H9 (cell line): Measurements from ENCODE around the gene MAML3. TPM values are rescaled to one million over a fixed set of nuclear protein-coding genes. Genes with fewer than 3 reads are reported as not detected.

Experiments used
- DNase-seq: peaks from one replicate; pipeline ENCODE4 v3.0.0-alpha.2; 2017
- H2AFZ ChIP-seq: one replicate; pipeline ENCODE4 v1.6.1; 2013; ENCODE audit warnings: mild to moderate bottlenecking, low read length, control low read depth, moderate library complexity
- H2AK5ac ChIP-seq: 2 replicates; pipeline ENCODE4 v1.6.1; 2013; ENCODE audit warnings: low read length, control low read depth, mixed read lengths; ENCODE audit not compliant: insufficient read length
- H2BK120ac ChIP-seq: one replicate; pipeline ENCODE4 v1.6.1; 2013; ENCODE audit warnings: low read depth, mild to moderate bottlenecking, low read length, control low read depth, inconsistent platforms; ENCODE audit not compliant: poor library complexity, severe bottlenecking
- H2BK12ac ChIP-seq: 2 replicates; pipeline ENCODE4 v1.6.1; 2013; ENCODE audit warnings: low read length, control low read depth, mixed read lengths, low read depth; ENCODE audit not compliant: insufficient read length
- H2BK15ac ChIP-seq: 2 replicates; pipeline ENCODE4 v1.6.1; 2013; ENCODE audit warnings: low read depth, low read length, control low read depth
- H2BK20ac ChIP-seq: one replicate; pipeline ENCODE4 v1.6.1; 2013; ENCODE audit warnings: low read depth, mild to moderate bottlenecking, low read length, control low read depth, inconsistent platforms; ENCODE audit not compliant: poor library complexity, severe bottlenecking
- H2BK5ac ChIP-seq: 2 replicates; pipeline ENCODE4 v1.6.1; 2013; ENCODE audit warnings: low read length, control low read depth, mixed read lengths; ENCODE audit not compliant: insufficient read length
- H3K14ac ChIP-seq: 2 replicates; pipeline ENCODE4 v1.6.1; 2013; ENCODE audit warnings: low read length, control low read depth; ENCODE audit not compliant: insufficient read depth
- H3K18ac ChIP-seq: 2 replicates; pipeline ENCODE4 v1.6.1; 2013; ENCODE audit warnings: low read depth, mild to moderate bottlenecking, mixed read lengths, low read length, control low read depth; ENCODE audit not compliant: insufficient read length
- H3K23ac ChIP-seq: 2 replicates; pipeline ENCODE4 v1.6.1; 2013; ENCODE audit warnings: low read length, control low read depth, mixed read lengths, low read depth; ENCODE audit not compliant: insufficient read length
- H3K23me2 ChIP-seq: 2 replicates; pipeline ENCODE4 v1.6.1; 2013; ENCODE audit warnings: low read depth, mild to moderate bottlenecking, mixed read lengths, low read length, control low read depth; ENCODE audit not compliant: insufficient read length, poor library complexity, severe bottlenecking
- H3K27ac ChIP-seq: 2 replicates; pipeline ENCODE4 v1.5.1; 2013; ENCODE audit warnings: low read length, control low read depth, mixed read lengths, low read depth; ENCODE audit not compliant: insufficient read length
- H3K27me3 ChIP-seq: 2 replicates; pipeline ENCODE4 v1.6.1; 2013; ENCODE audit warnings: low read length, control low read depth, inconsistent platforms; ENCODE audit not compliant: insufficient read depth
- H3K4ac ChIP-seq: 2 replicates; pipeline ENCODE4 v1.6.1; 2013; ENCODE audit warnings: low read depth, mild to moderate bottlenecking, control low read depth, inconsistent platforms, low read length, moderate library complexity
- H3K4me1 ChIP-seq: 2 replicates; pipeline ENCODE4 v1.6.1; 2013; ENCODE audit warnings: low read length, control low read depth, inconsistent platforms; ENCODE audit not compliant: insufficient read depth
- H3K4me2 ChIP-seq: 2 replicates; pipeline ENCODE4 v1.6.1; 2013; ENCODE audit warnings: low read length, control low read depth, mixed read lengths; ENCODE audit not compliant: insufficient read length, insufficient read depth
- H3K56ac ChIP-seq: 2 replicates; pipeline ENCODE4 v1.6.1; 2013; ENCODE audit warnings: low read depth, mild to moderate bottlenecking, mixed read lengths, low read length, control low read depth; ENCODE audit not compliant: insufficient read length
- H3K79me1 ChIP-seq: 2 replicates; pipeline ENCODE4 v1.6.1; 2013; ENCODE audit warnings: low read depth, mild to moderate bottlenecking, moderate library complexity, low read length, control low read depth, inconsistent platforms; ENCODE audit not compliant: insufficient read depth, poor library complexity, severe bottlenecking
- H3K79me2 ChIP-seq: 2 replicates; pipeline ENCODE4 v1.6.1; 2013; ENCODE audit warnings: low read length, control low read depth, inconsistent platforms; ENCODE audit not compliant: insufficient read depth
- H3K9ac ChIP-seq: 2 replicates; pipeline ENCODE4 v1.6.1; 2013; ENCODE audit warnings: low read length, control low read depth, mixed read lengths; ENCODE audit not compliant: insufficient read length; ENCODE audit errors: extremely low read depth
- H3K9me3 ChIP-seq: one replicate; pipeline ENCODE4 v1.6.1; 2013; ENCODE audit warnings: low read depth, low read length, inconsistent platforms; ENCODE audit not compliant: control insufficient read depth
- H3T11ph ChIP-seq: one replicate; pipeline ENCODE4 v1.6.1; 2013; ENCODE audit warnings: mild to moderate bottlenecking, low read length, control low read depth, inconsistent platforms
- H4K20me1 ChIP-seq: one replicate; pipeline ENCODE4 v1.6.1; 2013; ENCODE audit not compliant: control insufficient read depth, insufficient read length, insufficient read depth
- H4K5ac ChIP-seq: 2 replicates; pipeline ENCODE4 v1.6.1; 2013; ENCODE audit warnings: low read depth, mild to moderate bottlenecking, mixed read lengths, low read length, control low read depth; ENCODE audit not compliant: insufficient read length
- H4K8ac ChIP-seq: replicated peaks from 2 replicates; pipeline ENCODE4 v1.6.1; 2013; ENCODE audit warnings: low read length, control low read depth, mixed read lengths, low read depth; ENCODE audit not compliant: insufficient read length
- H4K91ac ChIP-seq: 2 replicates; pipeline ENCODE4 v1.6.1; 2013; ENCODE audit warnings: low read depth, mild to moderate bottlenecking, moderate library complexity, mixed read lengths, low read length, control low read depth; ENCODE audit not compliant: insufficient read length
- H3K27ac Mint-ChIP-seq, 3 experiments: 2 replicates in 2 of 3; 3 replicates in 1 of 3; pipeline ENCODE4 v1.8.0; 2020 to 2021; ENCODE audit warnings: mixed read lengths in 3 of 3, mild to moderate bottlenecking in 1 of 3, moderate library complexity in 1 of 3
- H3K27me3 Mint-ChIP-seq: 2 replicates; pipeline ENCODE4 v1.8.0; 2021; ENCODE audit warnings: low read depth, mild to moderate bottlenecking, moderate library complexity, mixed read lengths
- H3K36me3 Mint-ChIP-seq, 3 experiments: 2 replicates in 2 of 3; 3 replicates in 1 of 3; pipeline ENCODE4 v1.8.0; 2020 to 2021; ENCODE audit warnings: low read depth in 3 of 3, mixed read lengths in 3 of 3; ENCODE audit not compliant: insufficient read depth in 1 of 3
- H3K4me1 Mint-ChIP-seq, 2 experiments: 2 replicates each; pipeline ENCODE4 v1.8.0; 2020; ENCODE audit warnings: mixed read lengths in 2 of 2
- H3K4me3 Mint-ChIP-seq, 2 experiments: 2 replicates in 1 of 2; 3 replicates in 1 of 2; pipeline ENCODE4 v1.8.0; 2020 to 2021; ENCODE audit warnings: mild to moderate bottlenecking in 2 of 2, mixed read lengths in 2 of 2, moderate library complexity in 1 of 2
- H3K9me3 Mint-ChIP-seq, 2 experiments: 2 replicates in 1 of 2; 3 replicates in 1 of 2; pipeline ENCODE4 v1.8.0; 2020; ENCODE audit warnings: mild to moderate bottlenecking in 2 of 2, mixed read lengths in 2 of 2, moderate library complexity in 1 of 2
- WGBS: extraction: QIAGEN DNeasy Blood & Tissue Kit; methylation state at CpG from one replicate; pipeline ENCODE4 v1.1.7; 2013; ENCODE audit warnings: missing lambda C conversion rate, low lambda C conversion rate, mixed read lengths; ENCODE audit not compliant: insufficient read length; ENCODE audit errors: extremely low coverage; 5-methylcytosine and 5-hydroxymethylcytosine counted together
- total RNA-seq: library from RNA; stranded (reverse); gene quantifications from 2 replicates; pipeline ENCODE4 v1.2.1, GENCODE V29; 2021
- TF ChIP-seq, protein P1 (sequence below): fragments of 200-600 bp; sonication (generic); conservative IDR thresholded peaks from 3 replicates; pipeline ENCODE4 v1.8.0; 2021; ENCODE audit warnings: antibody characterized with exemption, mild to moderate bottlenecking

MAML3 gene
- total RNA-seq, 1 experiment from 2014 or later: 3.9 TPM

DNA sequence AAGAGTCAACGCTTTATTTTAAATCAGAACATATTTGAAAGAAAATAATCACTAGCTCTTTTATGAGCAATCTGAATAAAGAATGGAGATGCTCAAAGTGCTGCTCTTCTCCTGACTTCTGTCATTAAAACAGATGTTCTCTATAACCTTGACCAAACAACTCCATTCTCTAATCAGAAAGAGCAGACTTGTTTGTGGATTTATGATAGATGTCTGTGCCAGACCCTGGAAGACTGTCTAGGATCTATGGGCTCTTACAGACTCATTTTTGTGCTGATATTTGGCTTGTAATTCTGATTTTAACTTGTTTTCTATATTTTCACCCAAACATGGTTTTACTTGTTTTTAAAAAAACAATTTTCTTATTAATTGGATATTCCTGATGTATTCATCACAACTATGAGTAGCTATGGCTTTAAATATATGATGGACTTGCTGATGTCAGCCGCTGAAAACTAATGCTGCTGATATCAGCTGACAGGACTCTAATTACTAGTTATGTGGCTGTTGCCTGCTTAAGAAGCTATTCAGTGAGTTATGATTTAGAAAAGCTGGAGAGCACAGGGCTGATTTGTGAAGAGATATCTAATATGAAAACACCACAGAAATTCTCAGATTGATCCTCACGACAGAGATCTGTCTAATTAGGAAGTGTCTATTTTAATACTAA lies 31.6 kb upstream of the MAML3 start:
- H3K23me2 ChIP-seq: no peaks in the 10 kb centered on the region
- no peak overlapping the region for H2AK5ac ChIP-seq
- no peak overlapping the region for H3K14ac ChIP-seq
- H4K8ac ChIP-seq: no peak overlapping the region
- Mint-ChIP-seq H3K4me1 (no peaks in the 10 kb centered on the region), H3K36me3 (no peaks in the 10 kb centered on the region), H3K9me3 (no peaks in the 10 kb centered on the region), H3K4me3 (no peak overlapping the region), H3K27ac (no peak overlapping the region), H3K27me3 (no peaks in the 10 kb centered on the region)
- no peak overlapping the region for H3K9ac ChIP-seq
- H2BK120ac ChIP-seq: no peak overlapping the region
- no peak overlapping the region for H4K91ac ChIP-seq
- H3K79me2 ChIP-seq: no peaks in the 10 kb centered on the region
- H3T11ph ChIP-seq: no peak overlapping the region
- no peak overlapping the region for H2BK12ac ChIP-seq
- no peak overlapping the region for H2AFZ ChIP-seq
- H2BK20ac ChIP-seq: no peak overlapping the region
- H3K23ac ChIP-seq: no peak overlapping the region
- no peaks in the 10 kb centered on the region for H4K20me1 ChIP-seq
- H3K9me3 ChIP-seq: no peaks in the 10 kb centered on the region
- H3K27me3 ChIP-seq: no peaks in the 10 kb centered on the region
- H3K56ac ChIP-seq: no peak overlapping the region
- TF ChIP-seq, protein P1, sequence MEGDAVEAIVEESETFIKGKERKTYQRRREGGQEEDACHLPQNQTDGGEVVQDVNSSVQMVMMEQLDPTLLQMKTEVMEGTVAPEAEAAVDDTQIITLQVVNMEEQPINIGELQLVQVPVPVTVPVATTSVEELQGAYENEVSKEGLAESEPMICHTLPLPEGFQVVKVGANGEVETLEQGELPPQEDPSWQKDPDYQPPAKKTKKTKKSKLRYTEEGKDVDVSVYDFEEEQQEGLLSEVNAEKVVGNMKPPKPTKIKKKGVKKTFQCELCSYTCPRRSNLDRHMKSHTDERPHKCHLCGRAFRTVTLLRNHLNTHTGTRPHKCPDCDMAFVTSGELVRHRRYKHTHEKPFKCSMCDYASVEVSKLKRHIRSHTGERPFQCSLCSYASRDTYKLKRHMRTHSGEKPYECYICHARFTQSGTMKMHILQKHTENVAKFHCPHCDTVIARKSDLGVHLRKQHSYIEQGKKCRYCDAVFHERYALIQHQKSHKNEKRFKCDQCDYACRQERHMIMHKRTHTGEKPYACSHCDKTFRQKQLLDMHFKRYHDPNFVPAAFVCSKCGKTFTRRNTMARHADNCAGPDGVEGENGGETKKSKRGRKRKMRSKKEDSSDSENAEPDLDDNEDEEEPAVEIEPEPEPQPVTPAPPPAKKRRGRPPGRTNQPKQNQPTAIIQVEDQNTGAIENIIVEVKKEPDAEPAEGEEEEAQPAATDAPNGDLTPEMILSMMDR: no peak
- H3K4ac ChIP-seq: no peak overlapping the region
- no peak overlapping the region for H3K27ac ChIP-seq
- no peak overlapping the region for H2BK5ac ChIP-seq
- H3K18ac ChIP-seq: no peak overlapping the region
- no peak overlapping the region for H2BK15ac ChIP-seq
- no peaks in the 10 kb centered on the region for H3K4me1 ChIP-seq
- WGBS: no CpG with 5 or more reads among the region's 3 CpGs
- no peak overlapping the region for H4K5ac ChIP-seq
- DNase-seq: no peak
- H3K79me1 ChIP-seq: no peaks in the 10 kb centered on the region
- H3K4me2 ChIP-seq: no peak overlapping the region
